SK-N-SH (cell line): ENCODE data around the gene PARVA.

Source experiments
- CTCF ChIP-seq: fragments of 200-600 bp; sonication (generic); IDR thresholded peaks from 2 replicates; pipeline ENCODE4 v1.6.1; 2017; ENCODE audit warnings: antibody characterized with exemption, mild to moderate bottlenecking, moderate library complexity
- FOXJ3 ChIP-seq: sonication (generic); formaldehyde crosslinking; IDR thresholded peaks from 2 replicates; pipeline ENCODE4 v1.5.1; 2020; ENCODE audit warnings: mild to moderate bottlenecking, missing genetic modification reagents
- FOXM1 ChIP-seq: IDR thresholded peaks from 2 replicates; pipeline ENCODE4 v1.4.0; 2012; ENCODE audit warnings: low read depth, mild to moderate bottlenecking
- MAX ChIP-seq: IDR thresholded peaks from 2 replicates; pipeline ENCODE4 v1.4.0; 2012; ENCODE audit warnings: low read depth
- NRF1 ChIP-seq: IDR thresholded peaks from 2 replicates; pipeline ENCODE4 v1.6.1; 2012; ENCODE audit warnings: low read depth, mild to moderate bottlenecking, low read length
- REST ChIP-seq: IDR thresholded peaks from 2 replicates; pipeline ENCODE4 v1.6.1; 2012; ENCODE audit warnings: mild to moderate bottlenecking, low read depth, low read length, moderate library complexity
- RXRA ChIP-seq: IDR thresholded peaks from 2 replicates; pipeline ENCODE4 v1.4.0; 2012; ENCODE audit warnings: low read depth, mild to moderate bottlenecking, borderline replicate concordance
- SIN3A ChIP-seq: IDR thresholded peaks from 2 replicates; pipeline ENCODE4 v1.6.1; 2012; ENCODE audit warnings: low read depth, mild to moderate bottlenecking, low read length, moderate library complexity, borderline replicate concordance
- SMC3 ChIP-seq: IDR thresholded peaks from 2 replicates; pipeline ENCODE4 v1.6.1; 2012; ENCODE audit warnings: low read depth, low read length, improper control_type of control experiment
- USF2 ChIP-seq: fragments of 150-350 bp; IDR thresholded peaks from 2 replicates; pipeline ENCODE4 v1.6.1; 2017; ENCODE audit warnings: antibody characterized with exemption, low read length, low read depth, borderline replicate concordance

GRCh38 chr11:12429155-12429554 is 51.8 kb downstream of the PARVA start:
- TF ChIP-seq RXRA (no peak), MAX (no peak), FOXM1 (no peak), SMC3 (no peak), CTCF (no peak), FOXJ3 (CRISPR knock-in tag) (no peak), USF2 (no peak), SIN3A (no peak), REST (no peak), NRF1 (no peak)
